Neural cell (in vitro differentiated cells): Measurements from ENCODE around the gene ETF1. TPM values are rescaled to one million over a fixed set of nuclear protein-coding genes. Genes with fewer than 3 reads are reported as not detected.

Experiments
- H2AFZ ChIP-seq: fragments of 200-600, 300-800 bp; sonication (generic), shearing (Covaris generic); 2 replicates; pipeline ENCODE4 v1.6.0; 2014; ENCODE audit warnings: low read depth, mild to moderate bottlenecking, antibody characterized with exemption, low read length, moderate library complexity
- H3F3A ChIP-seq: fragments of 200-600 bp; shearing (Covaris generic); 2 replicates; pipeline ENCODE4 v1.6.1; 2016; ENCODE audit warnings: mild to moderate bottlenecking, moderate library complexity, mixed read lengths, antibody characterized with exemption, low read length; ENCODE audit not compliant: insufficient read depth, poor library complexity, severe bottlenecking
- H3K27ac ChIP-seq: fragments of 200-600, 300-800 bp; sonication (generic), shearing (Covaris generic); 2 replicates; pipeline ENCODE4 v1.5.1; 2014; ENCODE audit warnings: mild to moderate bottlenecking, low read length, moderate library complexity
- H3K27me3 ChIP-seq: fragments of 300-800, 200-600 bp; sonication (generic), shearing (Covaris generic); 2 replicates; pipeline ENCODE4 v1.6.0; 2014; ENCODE audit warnings: mild to moderate bottlenecking, low read depth, low read length, moderate library complexity; ENCODE audit not compliant: insufficient read depth
- H3K36me3 ChIP-seq: fragments of 300-800, 200-600 bp; sonication (generic), shearing (Covaris generic); 2 replicates; pipeline ENCODE4 v1.5.1; 2014; ENCODE audit warnings: mild to moderate bottlenecking, antibody characterized with exemption, low read length, moderate library complexity; ENCODE audit not compliant: insufficient read depth
- H3K4me2 ChIP-seq: fragments of 300-800, 200-600 bp; sonication (generic), shearing (Covaris generic); 2 replicates; pipeline ENCODE4 v1.6.0; 2014; ENCODE audit warnings: mild to moderate bottlenecking, low read length
- H3K4me3 ChIP-seq: fragments of 300-800, 200-600 bp; sonication (generic), shearing (Covaris generic); 2 replicates; pipeline ENCODE4 v1.5.1; 2014; ENCODE audit warnings: mild to moderate bottlenecking, low read length, moderate library complexity
- H3K79me2 ChIP-seq: fragments of 200-600 bp; shearing (Covaris generic); replicated peaks from 2 replicates; pipeline ENCODE4 v1.6.0; 2014; ENCODE audit warnings: mild to moderate bottlenecking, low read length, moderate library complexity; ENCODE audit not compliant: insufficient read depth
- H3K9ac ChIP-seq: fragments of 300-800, 200-600 bp; sonication (generic), shearing (Covaris generic); 2 replicates; pipeline ENCODE4 v1.6.1; 2016; ENCODE audit warnings: mild to moderate bottlenecking, low read length, mixed read lengths
- H3K9me2 ChIP-seq: fragments of 200-600 bp; shearing (Covaris generic); 2 replicates; pipeline ENCODE4 v1.6.1; 2016; ENCODE audit warnings: mild to moderate bottlenecking, low read length, mixed read lengths; ENCODE audit not compliant: insufficient read depth
- H3K9me3 ChIP-seq: fragments of 200-600, 300-800 bp; sonication (generic), shearing (Covaris generic); 2 replicates; pipeline ENCODE4 v1.6.1; 2016; ENCODE audit warnings: mild to moderate bottlenecking, mixed run types, low read length, moderate library complexity, mixed read lengths
- H4K20me1 ChIP-seq: fragments of 200-600 bp; shearing (Covaris generic); 2 replicates; pipeline ENCODE4 v1.6.1; 2016; ENCODE audit warnings: mild to moderate bottlenecking, mixed run types; ENCODE audit not compliant: insufficient read depth
- RAD21 ChIP-seq: fragments of 450-650 bp; conservative IDR thresholded peaks from 2 replicates; pipeline ENCODE4 v1.6.1; 2014; ENCODE audit warnings: antibody characterized with exemption, mild to moderate bottlenecking, moderate library complexity
- polyA plus RNA-seq: library from polyadenylated mRNA; depleted of rRNA; stranded (reverse); fragments of >200 nt; gene quantifications from 2 replicates; pipeline ENCODE4 v1.2.3, GENCODE V29; 2014
- TF ChIP-seq, protein P1 (sequence below): fragments of 450-650 bp; IDR thresholded peaks from 2 replicates; pipeline ENCODE4 v1.5.1; 2014; ENCODE audit warnings: antibody characterized with exemption, mild to moderate bottlenecking, moderate library complexity; ENCODE audit not compliant: poor library complexity, severe bottlenecking
- TF ChIP-seq, protein P2 (sequence below): IDR thresholded peaks from 2 replicates; pipeline ENCODE4 v1.6.1; 2012; ENCODE audit warnings: borderline replicate concordance

Gene ETF1
- polyA plus RNA-seq, 1 donor from 2014 or later, result 62.1 TPM

DNA sequence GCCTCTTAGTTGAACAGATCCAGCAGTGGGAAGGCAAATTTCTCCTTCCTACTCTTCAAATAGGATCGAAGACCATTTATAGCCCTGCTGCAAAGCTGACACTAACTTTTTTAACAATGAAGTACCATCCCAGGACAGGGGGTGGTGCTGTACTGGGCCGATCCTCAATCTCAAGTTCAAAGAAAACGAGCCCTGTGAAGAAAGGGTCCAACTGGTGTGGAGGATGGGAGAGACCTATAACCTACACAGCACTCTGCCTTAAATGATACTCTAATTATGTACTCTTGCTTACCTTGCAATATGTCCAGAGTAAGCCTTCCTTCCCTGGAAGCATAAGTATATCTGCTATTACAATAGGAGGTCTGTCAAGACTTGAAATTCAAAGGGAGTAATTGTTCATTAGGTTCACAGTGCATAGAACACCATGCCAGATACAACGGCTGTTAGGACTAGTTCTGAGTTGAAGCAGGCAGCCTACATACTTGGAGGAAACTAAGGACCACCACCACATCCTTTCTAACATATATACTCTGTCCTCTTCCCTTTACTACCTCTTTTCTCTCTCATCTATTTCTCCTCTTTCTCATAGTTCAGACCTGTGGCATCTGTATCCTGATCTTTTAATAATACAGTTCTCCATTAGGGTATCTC, 6.2 kb downstream of the ETF1 start:
- no peaks in the 10 kb centered on the region for H4K20me1 ChIP-seq
- no peak overlapping the region for H3K4me2 ChIP-seq
- H3K9me2 ChIP-seq, result no peaks in the 10 kb centered on the region
- H3K9ac ChIP-seq, result no peak overlapping the region
- H3K27me3 ChIP-seq, result no peaks in the 10 kb centered on the region
- H3K36me3 ChIP-seq, result peaks cover 3% of the 10 kb centered on the region
- H3F3A ChIP-seq, result no peaks in the 10 kb centered on the region
- no peak overlapping the region for H2AFZ ChIP-seq
- H3K27ac ChIP-seq, result no peak overlapping the region
- no peaks in the 10 kb centered on the region for H3K9me3 ChIP-seq
- TF ChIP-seq RAD21, result no peak
- TF ChIP-seq, protein P1, sequence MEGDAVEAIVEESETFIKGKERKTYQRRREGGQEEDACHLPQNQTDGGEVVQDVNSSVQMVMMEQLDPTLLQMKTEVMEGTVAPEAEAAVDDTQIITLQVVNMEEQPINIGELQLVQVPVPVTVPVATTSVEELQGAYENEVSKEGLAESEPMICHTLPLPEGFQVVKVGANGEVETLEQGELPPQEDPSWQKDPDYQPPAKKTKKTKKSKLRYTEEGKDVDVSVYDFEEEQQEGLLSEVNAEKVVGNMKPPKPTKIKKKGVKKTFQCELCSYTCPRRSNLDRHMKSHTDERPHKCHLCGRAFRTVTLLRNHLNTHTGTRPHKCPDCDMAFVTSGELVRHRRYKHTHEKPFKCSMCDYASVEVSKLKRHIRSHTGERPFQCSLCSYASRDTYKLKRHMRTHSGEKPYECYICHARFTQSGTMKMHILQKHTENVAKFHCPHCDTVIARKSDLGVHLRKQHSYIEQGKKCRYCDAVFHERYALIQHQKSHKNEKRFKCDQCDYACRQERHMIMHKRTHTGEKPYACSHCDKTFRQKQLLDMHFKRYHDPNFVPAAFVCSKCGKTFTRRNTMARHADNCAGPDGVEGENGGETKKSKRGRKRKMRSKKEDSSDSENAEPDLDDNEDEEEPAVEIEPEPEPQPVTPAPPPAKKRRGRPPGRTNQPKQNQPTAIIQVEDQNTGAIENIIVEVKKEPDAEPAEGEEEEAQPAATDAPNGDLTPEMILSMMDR, result peak; percentile 29
- TF ChIP-seq, protein P2, sequence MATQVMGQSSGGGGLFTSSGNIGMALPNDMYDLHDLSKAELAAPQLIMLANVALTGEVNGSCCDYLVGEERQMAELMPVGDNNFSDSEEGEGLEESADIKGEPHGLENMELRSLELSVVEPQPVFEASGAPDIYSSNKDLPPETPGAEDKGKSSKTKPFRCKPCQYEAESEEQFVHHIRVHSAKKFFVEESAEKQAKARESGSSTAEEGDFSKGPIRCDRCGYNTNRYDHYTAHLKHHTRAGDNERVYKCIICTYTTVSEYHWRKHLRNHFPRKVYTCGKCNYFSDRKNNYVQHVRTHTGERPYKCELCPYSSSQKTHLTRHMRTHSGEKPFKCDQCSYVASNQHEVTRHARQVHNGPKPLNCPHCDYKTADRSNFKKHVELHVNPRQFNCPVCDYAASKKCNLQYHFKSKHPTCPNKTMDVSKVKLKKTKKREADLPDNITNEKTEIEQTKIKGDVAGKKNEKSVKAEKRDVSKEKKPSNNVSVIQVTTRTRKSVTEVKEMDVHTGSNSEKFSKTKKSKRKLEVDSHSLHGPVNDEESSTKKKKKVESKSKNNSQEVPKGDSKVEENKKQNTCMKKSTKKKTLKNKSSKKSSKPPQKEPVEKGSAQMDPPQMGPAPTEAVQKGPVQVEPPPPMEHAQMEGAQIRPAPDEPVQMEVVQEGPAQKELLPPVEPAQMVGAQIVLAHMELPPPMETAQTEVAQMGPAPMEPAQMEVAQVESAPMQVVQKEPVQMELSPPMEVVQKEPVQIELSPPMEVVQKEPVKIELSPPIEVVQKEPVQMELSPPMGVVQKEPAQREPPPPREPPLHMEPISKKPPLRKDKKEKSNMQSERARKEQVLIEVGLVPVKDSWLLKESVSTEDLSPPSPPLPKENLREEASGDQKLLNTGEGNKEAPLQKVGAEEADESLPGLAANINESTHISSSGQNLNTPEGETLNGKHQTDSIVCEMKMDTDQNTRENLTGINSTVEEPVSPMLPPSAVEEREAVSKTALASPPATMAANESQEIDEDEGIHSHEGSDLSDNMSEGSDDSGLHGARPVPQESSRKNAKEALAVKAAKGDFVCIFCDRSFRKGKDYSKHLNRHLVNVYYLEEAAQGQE, result no peak
- H3K4me3 ChIP-seq, result no peak overlapping the region
- H3K79me2 ChIP-seq, result peaks cover 69% of the 10 kb centered on the region

DNA sequence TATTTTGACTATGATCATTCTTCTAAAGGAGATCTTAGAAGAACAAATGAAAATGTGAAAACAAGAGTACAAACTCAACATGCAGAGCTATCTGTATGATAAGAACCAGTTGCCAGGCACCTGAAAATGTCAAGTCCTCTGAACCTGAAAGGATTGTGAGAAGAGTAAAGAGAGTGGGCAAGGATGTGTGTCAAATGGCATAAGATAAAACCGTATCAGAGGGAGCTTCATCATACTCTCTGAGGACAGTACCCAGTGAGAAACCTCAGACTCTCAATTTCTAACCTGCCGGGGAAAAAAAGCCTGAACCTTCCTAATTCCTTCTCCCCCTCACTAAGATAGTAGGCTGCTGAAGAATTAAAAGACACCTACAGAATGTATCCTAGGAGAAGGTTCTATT, 6.8 kb downstream of the ETF1 start:
- no peaks in the 10 kb centered on the region for H3F3A ChIP-seq
- TF ChIP-seq, protein P1, result no peak
- TF ChIP-seq RAD21, result no peak
- TF ChIP-seq, protein P2, result no peak
- no peak overlapping the region for H2AFZ ChIP-seq
- no peak overlapping the region for H3K27ac ChIP-seq
- H3K4me3 ChIP-seq, result no peak overlapping the region
- H3K79me2 ChIP-seq, result peaks cover 67% of the 10 kb centered on the region
- H3K27me3 ChIP-seq, result no peaks in the 10 kb centered on the region
- no peaks in the 10 kb centered on the region for H4K20me1 ChIP-seq
- no peak overlapping the region for H3K4me2 ChIP-seq
- no peaks in the 10 kb centered on the region for H3K9me3 ChIP-seq
- no peaks in the 10 kb centered on the region for H3K9me2 ChIP-seq
- H3K9ac ChIP-seq, result no peak overlapping the region
- H3K36me3 ChIP-seq, result peaks cover 3% of the 10 kb centered on the region
